Measurements from ENCODE around the gene MPI. TPM values are rescaled to one million over a fixed set of nuclear protein-coding genes. Genes with fewer than 3 reads are reported as not detected.
A peak's percentile ranks its signal among the peaks of the same experiment; 100 is the strongest.

Gene MPI
- total and polyA plus RNA-seq, 8 donors = 27.8 to 69.8 (median 60.8) TPM

DNA sequence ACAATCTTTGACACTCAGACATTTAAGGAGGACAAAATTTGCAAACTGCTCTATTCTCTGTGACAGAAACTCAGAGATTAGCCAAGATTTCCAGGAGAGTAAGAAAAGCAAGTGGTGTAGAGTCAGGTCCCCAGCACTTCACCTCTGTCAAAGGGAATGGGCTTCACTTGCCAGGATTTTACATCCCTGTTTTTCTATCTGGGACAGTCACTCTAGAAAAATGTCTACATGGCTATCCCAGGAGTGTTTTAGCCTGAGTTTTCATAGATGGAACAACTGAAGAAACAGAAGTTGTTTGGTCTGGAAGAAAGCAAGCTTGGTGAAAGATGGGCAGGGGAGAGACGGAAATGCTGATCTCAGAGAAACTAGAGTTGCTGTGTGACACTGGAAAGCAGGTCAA is 13.8 kb downstream of the MPI start:
- H3K27ac ChIP-seq = no peak overlapping the region
- DNase-seq (no peak), ATAC-seq (no peak)
- H3K4me1 ChIP-seq = peaks cover 17 to 45% of the 10 kb centered on the region in 2 donors
- no peaks in the 10 kb centered on the region for H3K27me3 ChIP-seq
- peaks cover 0 to 59% of the 10 kb centered on the region in 2 donors for H3K36me3 ChIP-seq
- TF ChIP-seq CTCF (IDR thresholded peaks at IDR 0.05) = no peak
- no peaks in the 10 kb centered on the region for H3K9me3 ChIP-seq
- intact Hi-C loops (cut with DNase I) = no loop called here
- H3K4me3 ChIP-seq = no peak overlapping the region

DNA sequence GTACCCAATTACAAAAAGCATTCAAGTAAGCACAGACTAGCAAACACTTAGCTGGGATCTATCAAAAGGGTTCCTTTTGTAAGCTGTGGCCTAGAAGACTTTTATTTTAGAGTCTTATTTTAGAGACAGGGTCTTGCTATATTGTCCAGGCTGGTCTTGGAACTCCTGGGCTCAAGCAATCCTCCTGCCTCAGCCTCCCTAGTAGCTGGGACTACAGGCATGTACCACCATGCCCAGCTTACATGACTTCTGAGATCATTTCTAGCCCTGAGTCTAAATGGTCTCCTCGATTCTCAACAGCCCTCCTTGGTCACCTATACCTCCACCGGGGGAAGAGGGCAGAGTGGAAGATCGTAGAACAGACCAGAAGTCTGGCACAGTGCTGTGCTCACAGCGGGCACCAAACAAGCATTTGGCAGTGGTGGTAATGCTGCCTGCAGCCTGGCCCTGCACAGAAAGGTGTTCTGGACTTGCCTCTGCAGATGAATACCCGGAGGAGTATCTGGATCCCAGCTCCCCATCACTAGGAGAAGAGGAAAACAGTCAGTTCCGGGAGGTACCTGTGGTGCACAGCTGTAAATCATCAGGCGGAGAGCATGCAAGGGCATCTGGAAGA is 14.5 kb downstream of the MPI start:
- Histone ChIP-seq H3K27ac (no peak overlapping the region), H3K4me1 (peaks cover 17 to 45% of the 10 kb centered on the region in 2 donors), H3K36me3 (peaks cover 0 to 53% of the 10 kb centered on the region in 2 donors), H3K27me3 (no peaks in the 10 kb centered on the region), H3K4me3 (no peak overlapping the region), H3K9me3 (no peaks in the 10 kb centered on the region)
- no peak for TF ChIP-seq CTCF (IDR thresholded peaks at IDR 0.05)
- DNase-seq (no peak), ATAC-seq (no peak)
- intact Hi-C loops (cut with DNase I) = no loop called here

DNA sequence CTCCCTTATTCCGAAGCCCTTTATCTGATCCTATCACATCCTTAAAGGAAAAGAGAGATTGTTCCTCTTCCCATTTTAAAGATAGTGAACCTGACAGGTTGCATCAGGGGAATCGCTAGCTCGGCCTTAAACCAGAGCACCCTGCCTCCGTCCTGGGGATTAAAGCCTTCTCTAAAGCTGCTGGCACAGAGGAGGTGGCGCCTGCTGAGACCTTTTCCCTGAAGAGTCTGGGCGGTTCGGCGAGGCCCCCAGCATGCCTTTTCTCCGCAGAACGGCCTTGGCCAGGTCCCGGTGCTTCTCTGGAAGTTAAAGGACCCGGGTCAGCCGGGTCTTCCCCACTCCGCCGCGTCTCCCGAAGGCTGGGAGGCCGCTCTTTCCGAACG is 16.2 kb downstream of the MPI start:
- H3K27ac ChIP-seq = peak overlapping the region; percentile 90 to 95
- no peak for TF ChIP-seq CTCF (IDR thresholded peaks at IDR 0.05)
- H3K36me3 ChIP-seq = peaks cover 0 to 35% of the 10 kb centered on the region in 2 donors
- H3K4me1 ChIP-seq = peaks cover 17 to 45% of the 10 kb centered on the region in 2 donors
- DNase-seq (peak in 1 of 4 donors; percentile 58), ATAC-seq (peak; percentile 59)
- no peaks in the 10 kb centered on the region for H3K9me3 ChIP-seq
- intact Hi-C loops (cut with DNase I) = no loop called here
- H3K4me3 ChIP-seq = peak overlapping the region; percentile 66 to 97
- no peaks in the 10 kb centered on the region for H3K27me3 ChIP-seq

DNA sequence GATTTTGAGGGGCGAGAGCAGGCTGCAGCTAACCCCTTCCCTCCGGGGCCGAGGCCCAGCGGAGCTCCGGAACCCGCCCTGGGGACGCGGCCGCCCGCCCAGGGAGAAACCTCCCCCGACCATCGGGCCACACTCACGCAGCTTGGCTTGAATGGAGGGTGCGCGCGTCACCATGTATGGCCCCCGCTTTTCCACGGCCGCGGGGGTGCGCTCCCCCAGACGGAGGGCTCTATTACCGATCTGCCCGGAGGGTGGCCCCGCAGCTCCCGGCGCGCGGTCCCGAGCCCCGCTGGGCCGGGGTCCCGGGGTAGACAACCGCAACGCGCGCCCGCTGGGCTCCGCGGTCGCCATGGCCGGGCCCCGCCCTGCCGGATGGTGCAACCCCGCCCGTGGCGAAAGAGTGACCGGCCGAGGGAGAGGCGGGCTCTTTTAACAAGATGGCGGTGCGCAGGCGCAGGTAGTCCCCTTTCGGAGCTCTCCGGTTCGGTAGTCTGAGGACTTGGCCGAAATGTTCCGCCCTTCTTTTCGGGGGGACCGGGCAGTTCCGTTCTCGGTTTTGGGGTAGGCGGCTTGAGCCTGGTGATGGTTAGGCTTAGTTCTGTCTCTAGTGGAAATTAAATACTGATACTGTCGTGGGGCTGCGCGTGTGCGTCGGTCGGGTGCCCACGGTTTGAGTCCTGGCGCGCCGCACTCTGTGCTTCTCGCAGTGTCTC is 16.8 kb downstream of the MPI start, which contains the start of gene FAM219B:
Gene FAM219B, minus strand, starts transcription at position 402 of the 713 bp plus-strand sequence. Its CDS starts 51 bp downstream, at position 351.
- DNase-seq (peak; percentile 83 to 99 (median 94)), ATAC-seq (peak; percentile 96)
- H3K9me3 ChIP-seq = no peaks in the 10 kb centered on the region
- peak within 1 kb of the TSS; percentile 90 to 95 for H3K27ac ChIP-seq
- H3K4me1 ChIP-seq = peaks cover 13 to 40% of the 10 kb centered on the region in 2 donors
- intact Hi-C loops (cut with DNase I) = no loop called here
- no peaks in the 10 kb centered on the region for H3K27me3 ChIP-seq
- H3K36me3 ChIP-seq = peaks cover 0 to 34% of the 10 kb centered on the region in 2 donors
- no peak for TF ChIP-seq CTCF (IDR thresholded peaks at IDR 0.05)
- H3K4me3 ChIP-seq = peak within 1 kb of the TSS; percentile 66 to 97

GRCh38 chr15:74907163-74907870 is 17.5 kb downstream of the MPI start:
- H3K27ac ChIP-seq = peak overlapping the region; percentile 90 to 95
- peaks cover 13 to 33% of the 10 kb centered on the region in 2 donors for H3K4me1 ChIP-seq
- DNase-seq (no peak), ATAC-seq (peak; percentile 12)
- H3K4me3 ChIP-seq = peak overlapping the region; percentile 66 to 97
- no peaks in the 10 kb centered on the region for H3K27me3 ChIP-seq
- no peak for TF ChIP-seq CTCF (IDR thresholded peaks at IDR 0.05)
- no peaks in the 10 kb centered on the region for H3K9me3 ChIP-seq
- H3K36me3 ChIP-seq = peaks cover 0 to 33% of the 10 kb centered on the region in 2 donors
- intact Hi-C loops (cut with DNase I) = no loop called here
